ENCODE data around the gene SYNGR2.

DNA sequence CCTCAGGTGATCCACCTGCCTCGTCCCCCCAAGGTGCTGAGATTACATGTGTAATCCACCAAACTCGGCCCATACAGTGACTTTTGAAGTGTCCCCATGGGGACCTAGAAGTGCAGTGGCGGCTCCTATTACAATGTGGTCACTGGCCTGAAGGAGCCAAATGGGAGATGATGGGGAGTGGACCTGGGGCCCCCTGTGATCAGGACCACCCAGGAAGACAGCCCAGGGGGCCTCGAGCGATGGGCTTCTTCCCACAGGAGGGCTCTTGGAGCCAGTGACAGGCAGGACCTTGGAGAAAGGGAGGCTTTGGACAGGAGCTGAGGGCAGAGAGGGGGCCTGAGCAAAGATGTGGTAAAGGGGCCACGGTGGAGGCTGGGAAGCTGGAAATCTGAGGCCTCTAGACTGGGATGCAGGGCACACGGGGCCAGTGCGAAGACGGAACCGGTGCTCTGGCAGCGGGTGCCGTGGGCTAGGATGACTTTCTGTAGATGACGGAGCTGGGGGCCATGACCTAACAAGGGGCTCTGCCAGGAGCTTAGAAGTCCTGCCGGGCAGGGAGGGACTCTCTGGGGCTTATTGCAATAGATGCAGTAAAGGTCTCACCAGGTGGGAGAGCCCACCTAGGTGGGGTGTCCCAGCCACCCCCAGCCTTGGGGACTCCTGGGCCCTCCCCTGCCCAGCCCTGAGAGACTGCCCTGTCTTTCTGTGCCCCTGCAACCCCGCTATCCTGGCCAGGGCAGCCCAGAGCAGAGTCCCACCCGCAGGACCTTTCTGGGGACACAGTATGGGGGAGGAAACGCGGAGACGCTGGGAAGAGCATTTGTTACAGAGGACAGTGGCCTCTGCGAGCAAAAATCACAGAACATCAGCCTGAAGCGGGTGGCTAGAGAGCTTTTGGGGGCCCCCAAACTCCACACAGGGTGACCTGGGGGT is 24.9 kb upstream of the SYNGR2 start:
- TF ChIP-seq POLR2A (IDR thresholded peaks at IDR 0.05; ENCODE audit: low read length) (no peak), GATA1 (IDR thresholded peaks at IDR 0.05; ENCODE audit: low read depth, low read length) (no peak)
